PFSK-1 (cell line): ENCODE results near the gene PEMT.

ENCODE experiments used
- FOXP2 ChIP-seq: optimal IDR thresholded peaks from 2 replicates; pipeline ENCODE3; 2011; ENCODE audit warnings: borderline replicate concordance, control low read depth, inconsistent platforms; ENCODE audit not compliant: insufficient read depth; ENCODE audit errors: extremely low read length, extremely low read depth
- POLR2AphosphoS5 ChIP-seq: IDR thresholded peaks from 2 replicates; pipeline ENCODE4 v1.6.1; 2012; ENCODE audit warnings: low read depth, mild to moderate bottlenecking, control low read depth, low read length, moderate library complexity
- REST ChIP-seq, 2 experiments: IDR thresholded peaks; 2 replicates each; pipeline versions ENCODE4 v1.6.1 to v1.8.0; 2011 to 2012; ENCODE audit warnings: low read depth in 2 of 2, low read length in 2 of 2, control low read depth in 1 of 2, inconsistent platforms in 1 of 2, mild to moderate bottlenecking in 1 of 2, moderate library complexity in 1 of 2; ENCODE audit not compliant: insufficient read depth in 1 of 2
- SIN3A ChIP-seq: IDR thresholded peaks from 2 replicates; pipeline ENCODE4 v1.6.1; 2012; ENCODE audit warnings: mild to moderate bottlenecking, low read length, moderate library complexity, borderline replicate concordance; ENCODE audit not compliant: insufficient read depth
- TAF1 ChIP-seq: IDR thresholded peaks from 2 replicates; pipeline ENCODE4 v1.6.1; 2012; ENCODE audit warnings: low read length, control low read depth, borderline replicate concordance; ENCODE audit not compliant: insufficient read depth

GRCh38 chr17:17457680-17458079 lies 133.8 kb downstream of the PEMT start:
- TF ChIP-seq TAF1 (no peak), POLR2AphosphoS5 (no peak), REST (IDR thresholded peaks at IDR 0.05; ENCODE audit: insufficient read depth in 1 of 2, low read depth in 2 of 2, low read length in 2 of 2) (no peak), SIN3A (no peak), FOXP2 (no peak)
